SK-N-SH (cell line): ENCODE results near the gene SDK1.

Source experiments
- CTCF ChIP-seq: fragments of 200-600 bp; sonication (generic); IDR thresholded peaks from 2 replicates; pipeline ENCODE4 v1.6.1; 2017; ENCODE audit warnings: antibody characterized with exemption, mild to moderate bottlenecking, moderate library complexity
- MAX ChIP-seq: IDR thresholded peaks from 2 replicates; pipeline ENCODE4 v1.4.0; 2012; ENCODE audit warnings: low read depth
- RAD21 ChIP-seq: IDR thresholded peaks from 2 replicates; pipeline ENCODE4 v1.6.1; 2012; ENCODE audit warnings: mild to moderate bottlenecking, low read length
- RCOR1 ChIP-seq: fragments of 150-350 bp; IDR thresholded peaks from 2 replicates; pipeline ENCODE4 v1.6.1; 2017; ENCODE audit warnings: antibody characterized with exemption, low read length
- REST ChIP-seq: IDR thresholded peaks from 2 replicates; pipeline ENCODE4 v1.6.1; 2012; ENCODE audit warnings: mild to moderate bottlenecking, low read depth, low read length, moderate library complexity

DNA sequence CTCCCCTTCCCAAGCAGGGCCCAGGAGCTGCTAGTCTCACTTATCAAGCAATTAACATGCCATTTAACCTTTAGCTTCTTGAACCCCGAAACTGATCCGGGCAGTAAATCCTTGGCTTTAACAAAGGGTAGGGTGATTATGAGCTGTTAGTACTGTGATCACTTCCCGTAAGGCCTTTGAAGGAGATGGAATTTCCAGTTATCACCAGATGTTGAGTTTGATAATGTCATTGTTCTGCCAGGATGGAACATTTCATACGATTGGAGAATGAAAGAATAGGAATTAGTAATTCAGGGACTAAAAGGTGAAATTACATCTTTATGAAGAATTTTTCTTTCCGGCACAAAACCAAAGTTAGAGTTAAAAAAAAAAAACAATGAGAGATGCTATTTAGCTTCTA lies 810.1 kb downstream of the SDK1 start:
- no peak for TF ChIP-seq CTCF
- TF ChIP-seq REST: no peak
- TF ChIP-seq MAX: no peak
- TF ChIP-seq RAD21: no peak
- TF ChIP-seq RCOR1: no peak
